Activated CD8-positive, alpha-beta memory T cell treated with anti-CD3 and anti-CD28 coated beads, Interleukin-2, amount 10 ng/mL, durations not matched to agents 7 days and 5 days (primary cell): Measurements from ENCODE around the gene MRFAP1L1. TPM values are rescaled to one million over a fixed set of nuclear protein-coding genes. Genes with fewer than 3 reads are reported as not detected.
"Not testable (repeated sequence)": the region's sequence is repeated elsewhere in the genome, so short reads cannot be mapped to it uniquely, and the experiment has no call there.

Experiments used
- ATAC-seq: fragments of 150-1000 bp; cut with Tn5 transposase; one replicate; pipeline ENCODE4 v1.10.0; 2021; ENCODE audit warnings: moderate library complexity
- CTCF ChIA-PET: fragments of 350-600 bp; sonication (Branson Sonifier 250); formaldehyde crosslinking; loops from one replicate; lab custom pipeline; 2021; ENCODE audit warnings: antibody characterized with exemption; lab: Charles Lee
- DNase-seq: peaks from one replicate; pipeline ENCODE4 v3.0.0-alpha.2; 2020
- H3K27ac Mint-ChIP-seq: one replicate; pipeline ENCODE4 v1.8.0; 2021; ENCODE audit warnings: mild to moderate bottlenecking, mixed read lengths
- H3K27me3 Mint-ChIP-seq: one replicate; pipeline ENCODE4 v1.8.0; 2021; ENCODE audit warnings: mixed read lengths
- H3K36me3 Mint-ChIP-seq: one replicate; pipeline ENCODE4 v1.8.0; 2021; ENCODE audit warnings: mild to moderate bottlenecking, mixed read lengths
- H3K4me1 Mint-ChIP-seq: one replicate; pipeline ENCODE4 v1.8.0; 2021; ENCODE audit warnings: mixed read lengths
- H3K4me3 Mint-ChIP-seq: one replicate; pipeline ENCODE4 v1.8.0; 2021; ENCODE audit warnings: mild to moderate bottlenecking, moderate library complexity, mixed read lengths
- H3K9me3 Mint-ChIP-seq: one replicate; pipeline ENCODE4 v1.8.0; 2022; ENCODE audit warnings: low read depth, mixed read lengths
- total RNA-seq, 2 experiments: library from RNA; stranded (reverse); gene quantifications; one replicate each; pipeline ENCODE4 v1.2.3, GENCODE V29; 2021

The MRFAP1L1 gene
- total RNA-seq, 2 experiments from 2014 or later: 60.7 to 61.9 TPM

DNA sequence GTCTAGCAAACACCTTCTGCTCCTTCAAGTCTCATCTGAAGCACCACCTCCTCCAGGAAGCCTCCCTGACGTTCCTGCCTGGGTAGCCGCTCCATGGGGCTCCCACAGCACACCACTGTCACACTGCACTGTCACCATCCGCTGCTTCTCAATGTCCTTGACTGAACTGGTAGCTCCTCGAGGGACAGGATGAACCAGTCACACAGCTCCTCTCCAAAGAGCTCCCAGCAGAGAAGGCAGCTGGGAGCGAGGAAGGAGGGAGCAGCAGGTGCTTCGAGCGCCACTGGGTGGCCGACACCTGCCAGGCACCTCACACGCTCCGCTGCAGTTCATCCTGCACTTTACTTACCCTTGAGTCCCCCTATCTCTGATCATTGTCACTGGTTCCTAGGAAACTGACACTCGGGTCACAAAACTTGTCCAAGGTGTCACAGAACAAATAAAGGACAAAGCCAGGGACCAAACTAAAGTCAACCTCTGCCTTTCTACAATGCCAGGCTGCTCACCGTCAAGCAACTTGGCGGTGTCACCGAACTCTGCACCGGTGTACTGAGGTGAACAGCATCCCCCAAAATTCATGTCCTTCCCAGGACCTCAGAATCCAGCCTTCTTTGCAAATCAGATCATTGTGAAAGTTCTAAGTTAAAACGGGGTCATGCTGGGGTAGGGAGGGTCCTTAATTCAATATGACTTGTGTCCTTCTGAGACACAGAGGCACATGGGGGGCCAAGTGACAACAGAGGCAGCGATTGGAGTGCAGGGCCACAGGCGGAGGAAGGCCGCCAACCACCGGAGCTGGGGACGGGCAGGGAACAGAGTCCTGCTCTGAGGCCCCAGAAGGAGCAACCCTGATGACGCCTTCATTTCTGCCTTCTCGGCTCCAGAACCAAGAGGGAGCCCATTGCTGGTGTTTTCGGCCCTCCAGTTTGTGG, 21.5 kb downstream of the MRFAP1L1 start:
- H3K4me3 Mint-ChIP-seq: peak overlapping the region; percentile 82
- H3K4me1 Mint-ChIP-seq: peaks cover 67% of the 10 kb centered on the region
- DNase-seq (no peak), ATAC-seq (no peak)
- peaks cover 10% of the 10 kb centered on the region for H3K36me3 Mint-ChIP-seq
- no peaks in the 10 kb centered on the region for H3K27me3 Mint-ChIP-seq
- CTCF ChIA-PET: interaction anchor here (0.8 to 5.6 kb wide), 7 partner anchors 11 to 185 kb away, joined by 3 to 104 read pairs (median 25); partner anchors contain the start of genes MRFAP1 and MRFAP1L1
- no peaks in the 10 kb centered on the region for H3K9me3 Mint-ChIP-seq
- peak overlapping the region; percentile 98 for H3K27ac Mint-ChIP-seq

GRCh38 chr4:6686104-6686787, 23.4 kb downstream of the MRFAP1L1 start:
- Mint-ChIP-seq H3K27ac (peak overlapping the region; percentile 49), H3K4me3 (no peak overlapping the region), H3K36me3 (peaks cover 10% of the 10 kb centered on the region), H3K4me1 (peaks cover 61% of the 10 kb centered on the region), H3K27me3 (no peaks in the 10 kb centered on the region), H3K9me3 (no peaks in the 10 kb centered on the region)
- DNase-seq: no peak
- no peak for ATAC-seq
- CTCF ChIA-PET: interaction anchor here (0.7 to 5.6 kb wide), 5 partner anchors 11 to 22 kb away, joined by 3 to 104 read pairs (median 3); partner anchors contain the start of gene MRFAP1L1

DNA sequence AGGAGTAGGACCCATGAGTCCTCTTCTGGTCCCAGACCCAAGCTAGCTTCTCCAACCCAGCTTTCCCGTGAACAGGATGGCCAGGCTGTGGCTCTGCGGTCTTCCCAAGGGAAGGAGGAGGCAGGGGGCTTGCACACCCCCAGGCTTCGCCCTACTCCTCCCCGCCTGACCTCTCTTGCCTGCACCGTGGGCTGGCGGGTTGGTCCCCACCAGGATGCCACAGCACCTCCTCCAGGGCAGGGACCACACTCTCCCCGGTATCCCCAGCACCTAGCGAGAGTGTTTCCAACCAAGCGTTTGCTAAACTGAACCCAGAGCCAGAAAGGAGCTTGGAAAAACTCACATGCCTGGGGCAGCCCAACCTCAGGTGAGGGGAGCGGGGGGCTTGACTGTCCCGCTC, 25.0 kb downstream of the MRFAP1L1 start:
- CTCF ChIA-PET: interaction anchor here (1.8 kb wide), 1 partner anchor 10 kb away, joined by 6 read pairs; no protein-coding TSS in a partner anchor
- no peak overlapping the region for H3K27ac Mint-ChIP-seq
- H3K36me3 Mint-ChIP-seq: peaks cover 25% of the 10 kb centered on the region
- no peak overlapping the region for H3K4me3 Mint-ChIP-seq
- DNase-seq (no peak), ATAC-seq (no peak)
- no peaks in the 10 kb centered on the region for H3K9me3 Mint-ChIP-seq
- H3K4me1 Mint-ChIP-seq: peaks cover 54% of the 10 kb centered on the region
- no peaks in the 10 kb centered on the region for H3K27me3 Mint-ChIP-seq

GRCh38 chr4:6682862-6683590, 26.6 kb downstream of the MRFAP1L1 start:
- CTCF ChIA-PET: interaction anchor here (0.8 to 1.7 kb wide), 3 partner anchors 8 to 19 kb away, joined by 3 to 9 read pairs (median 5); no protein-coding TSS in a partner anchor
- ATAC-seq (no peak), DNase-seq (no peak)
- H3K4me1 Mint-ChIP-seq: peaks cover 47% of the 10 kb centered on the region
- H3K4me3 Mint-ChIP-seq: no peak overlapping the region
- no peaks in the 10 kb centered on the region for H3K9me3 Mint-ChIP-seq
- no peak overlapping the region for H3K27ac Mint-ChIP-seq
- H3K27me3 Mint-ChIP-seq: no peaks in the 10 kb centered on the region
- H3K36me3 Mint-ChIP-seq: peaks cover 29% of the 10 kb centered on the region

- ATAC-seq: no peak
- Mint-ChIP-seq H3K4me1 (peaks cover 48% of the 10 kb centered on the region), H3K27me3 (no peaks in the 10 kb centered on the region), H3K9me3 (no peaks in the 10 kb centered on the region), H3K27ac (no peak overlapping the region), H3K4me3 (no peak overlapping the region), H3K36me3 (peaks cover 39% of the 10 kb centered on the region)
- no peak for DNase-seq
- CTCF ChIA-PET: interaction anchor here (0.7 to 1.9 kb wide), 12 partner anchors 9 to 39 kb away, joined by 3 to 12 read pairs (median 4); partner anchors contain the start of genes MRFAP1L1 and S100P
Measured at GRCh38 chr4:6681191-6681590, 28.5 kb downstream of the MRFAP1L1 start.

DNA sequence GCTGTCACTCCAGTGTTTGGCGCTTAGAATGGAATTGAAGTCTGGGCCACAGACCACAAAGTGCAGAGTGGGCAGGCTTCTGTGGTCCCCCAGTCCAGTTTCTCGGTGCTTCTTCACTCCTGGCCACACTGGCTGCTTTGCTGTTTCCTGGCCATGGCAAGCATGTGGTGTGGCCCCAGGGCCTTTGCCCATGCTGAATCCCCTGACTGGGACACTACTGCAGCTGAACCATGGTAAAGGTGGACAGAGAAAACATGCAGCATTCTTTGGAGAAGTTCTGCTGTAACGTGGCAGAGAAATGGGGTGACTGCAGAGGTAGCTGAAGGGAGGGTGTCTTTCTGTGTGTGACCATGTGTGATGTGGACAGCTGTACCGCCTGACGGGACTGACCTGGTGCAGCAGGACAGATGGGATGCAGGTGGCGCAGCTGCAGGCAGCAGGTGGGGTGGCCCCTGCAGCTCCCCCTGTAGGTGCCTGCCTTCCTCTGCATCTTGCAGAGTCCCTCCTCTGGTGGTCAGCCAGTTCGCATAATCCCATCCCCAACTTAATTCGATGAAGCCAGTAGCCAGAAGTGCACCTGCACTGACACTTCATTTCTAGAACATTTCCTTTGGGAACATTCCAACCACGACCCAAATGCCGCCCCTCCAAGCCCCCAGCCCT, 29.2 kb downstream of the MRFAP1L1 start:
- H3K36me3 Mint-ChIP-seq: peaks cover 46% of the 10 kb centered on the region
- CTCF ChIA-PET: interaction anchor here (0.6 to 1.9 kb wide), 11 partner anchors 9 to 403 kb away, joined by 3 to 12 read pairs (median 3); partner anchors contain the start of genes MRFAP1L1 and S100P
- H3K27ac Mint-ChIP-seq: peak overlapping the region; percentile 38
- no peaks in the 10 kb centered on the region for H3K27me3 Mint-ChIP-seq
- peaks cover 52% of the 10 kb centered on the region for H3K4me1 Mint-ChIP-seq
- H3K9me3 Mint-ChIP-seq: no peaks in the 10 kb centered on the region
- DNase-seq (no peak), ATAC-seq (no peak)
- H3K4me3 Mint-ChIP-seq: no peak overlapping the region

- CTCF ChIA-PET: interaction anchor here (2.3 to 6.9 kb wide), 8 partner anchors 12 to 394 kb away, joined by 13 to 104 read pairs (median 43); partner anchors contain the start of genes BLOC1S4, MRFAP1L1 and S100P
- DNase-seq: no peak
Measured at GRCh38 chr4:6676722-6677558, 32.7 kb downstream of the MRFAP1L1 start.

DNA sequence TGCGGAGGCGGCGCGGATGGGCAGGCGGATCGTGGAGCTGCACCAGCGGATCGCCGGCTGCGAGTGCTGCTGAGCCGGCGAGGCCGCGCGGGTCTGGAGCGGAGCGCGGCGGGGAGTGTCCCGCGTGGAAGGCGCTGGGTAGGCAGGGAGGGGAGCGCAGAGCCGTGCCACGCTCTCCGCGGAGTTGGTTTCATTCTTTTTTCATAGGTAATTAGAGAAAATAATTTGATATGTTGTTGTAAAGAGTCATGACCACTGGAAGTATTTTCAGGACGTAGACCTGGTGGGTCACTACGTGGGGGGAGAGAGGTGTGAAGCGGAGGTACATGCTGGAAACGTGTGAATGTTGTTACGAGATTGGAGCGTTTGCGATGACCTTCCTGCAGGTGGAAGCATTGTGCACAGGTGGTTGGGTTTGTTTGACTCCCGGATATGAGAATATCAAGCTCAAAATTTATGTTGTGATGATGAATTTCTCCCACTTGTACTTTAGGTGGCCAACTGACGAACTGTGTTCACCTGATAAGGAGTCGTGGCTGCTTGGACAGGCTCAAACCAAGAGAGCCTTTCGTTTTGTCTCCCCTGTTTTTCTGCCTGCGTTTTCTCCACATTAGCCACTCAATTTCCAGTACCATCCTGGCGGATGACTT, 35.0 kb downstream of the MRFAP1L1 start:
- Mint-ChIP-seq H3K4me1 (peaks cover 49% of the 10 kb centered on the region), H3K4me3 (peak overlapping the region; percentile 91), H3K27me3 (no peaks in the 10 kb centered on the region), H3K27ac (peak overlapping the region; percentile 98), H3K36me3 (peaks cover 41% of the 10 kb centered on the region), H3K9me3 (no peaks in the 10 kb centered on the region)
- peak; percentile 82 for DNase-seq
- peak; percentile 43 for ATAC-seq
- CTCF ChIA-PET: interaction anchor here (0.7 to 6.9 kb wide), 20 partner anchors 9 to 396 kb away, joined by 3 to 104 read pairs (median 11); partner anchors contain the start of genes BLOC1S4, GRPEL1, MRFAP1 and MRFAP1L1

More at GRCh38 chr4:6676722-6677558, 32.7 kb downstream of the MRFAP1L1 start:
- ATAC-seq: no peak
- no peaks in the 10 kb centered on the region for H3K9me3 Mint-ChIP-seq
- H3K4me1 Mint-ChIP-seq: peaks cover 58% of the 10 kb centered on the region
- H3K27ac Mint-ChIP-seq: peak overlapping the region; percentile 98
- peak overlapping the region; percentile 91 for H3K4me3 Mint-ChIP-seq
- H3K36me3 Mint-ChIP-seq: peaks cover 55% of the 10 kb centered on the region
- H3K27me3 Mint-ChIP-seq: no peaks in the 10 kb centered on the region

DNA sequence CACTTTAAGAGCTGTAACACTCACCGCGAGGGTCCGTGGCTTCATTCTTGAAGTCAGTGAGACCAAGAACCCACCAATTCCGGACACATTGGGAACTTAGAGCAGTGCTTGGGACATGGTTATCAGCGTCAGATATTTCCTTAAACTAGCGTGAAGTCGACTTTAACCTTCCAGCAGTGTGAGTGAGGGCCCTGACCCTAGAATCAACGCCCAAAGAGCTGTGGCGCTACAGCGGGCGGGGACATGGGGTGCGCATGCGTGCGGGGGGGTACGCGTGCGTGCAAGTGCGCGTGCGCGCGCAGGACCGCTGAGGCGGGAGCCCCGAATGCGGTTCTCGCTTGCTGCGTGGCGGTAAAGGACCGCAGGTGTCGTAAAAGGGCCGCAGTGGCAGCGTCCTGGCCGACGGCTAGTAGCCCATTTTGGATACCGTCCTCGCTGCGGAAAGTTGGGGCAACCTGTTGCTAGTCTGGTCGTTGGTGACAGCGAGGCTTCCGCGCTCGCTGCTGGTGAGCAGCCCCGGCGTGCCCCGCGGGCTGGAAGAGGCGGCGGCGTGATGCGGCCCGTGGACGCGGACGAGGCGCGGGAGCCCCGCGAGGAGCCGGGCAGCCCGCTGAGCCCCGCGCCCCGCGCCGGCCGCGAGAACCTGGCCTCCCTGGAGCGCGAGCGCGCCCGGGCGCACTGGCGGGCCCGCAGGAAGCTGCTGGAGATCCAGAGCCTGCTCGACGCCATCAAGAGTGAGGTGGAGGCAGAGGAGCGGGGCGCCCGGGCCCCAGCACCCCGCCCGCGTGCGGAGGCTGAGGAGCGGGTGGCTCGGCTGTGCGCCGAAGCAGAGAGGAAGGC, 35.8 kb downstream of the MRFAP1L1 start:
- H3K9me3 Mint-ChIP-seq: no peaks in the 10 kb centered on the region
- peaks cover 38% of the 10 kb centered on the region for H3K36me3 Mint-ChIP-seq
- DNase-seq (peak; percentile 96), ATAC-seq (peak; percentile 79)
- H3K4me3 Mint-ChIP-seq: peak overlapping the region; percentile 91
- CTCF ChIA-PET: interaction anchor here (1.0 to 6.9 kb wide), 19 partner anchors 9 to 397 kb away, joined by 3 to 104 read pairs (median 13); partner anchors contain the start of genes BLOC1S4, GRPEL1, MRFAP1 and MRFAP1L1
- no peaks in the 10 kb centered on the region for H3K27me3 Mint-ChIP-seq
- H3K4me1 Mint-ChIP-seq: peaks cover 47% of the 10 kb centered on the region
- H3K27ac Mint-ChIP-seq: peak overlapping the region; percentile 98

DNA sequence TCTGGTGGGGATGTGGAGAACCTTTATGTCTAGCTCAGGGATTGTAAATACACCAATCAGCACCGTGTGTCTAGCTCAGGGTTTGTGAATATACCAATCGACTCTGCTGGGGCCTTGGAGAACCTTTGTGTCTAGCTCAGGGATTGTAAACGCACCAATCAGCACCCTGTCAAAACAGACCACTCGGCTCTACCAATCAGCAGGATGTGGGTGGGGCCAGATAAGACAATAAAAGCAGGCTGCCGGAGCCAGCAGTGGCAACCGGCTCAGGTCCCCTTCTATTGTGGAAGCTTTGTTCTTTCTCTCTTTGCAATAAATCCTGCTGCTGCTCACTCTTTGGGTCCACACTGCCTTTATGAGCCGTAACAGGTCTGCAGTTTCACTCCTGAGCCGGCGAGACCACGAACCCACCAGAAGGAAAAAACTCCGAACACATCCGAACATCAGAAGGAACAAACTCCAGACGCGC, 36.4 kb downstream of the MRFAP1L1 start:
- DNase-seq: peak; percentile 69
- CTCF ChIA-PET: interaction anchor here (1.4 to 6.9 kb wide), 11 partner anchors 10 to 398 kb away, joined by 5 to 104 read pairs (median 16); partner anchors contain the start of genes BLOC1S4, MRFAP1 and TADA2B

More for the DNA sequence above, 36.4 kb downstream of the MRFAP1L1 start:
- Mint-ChIP-seq H3K27ac (peak overlapping the region; percentile 98), H3K36me3 (peaks cover 32% of the 10 kb centered on the region), H3K4me3 (peak overlapping the region; percentile 91), H3K4me1 (peaks cover 40% of the 10 kb centered on the region)
- H3K27me3 Mint-ChIP-seq, H3K9me3 Mint-ChIP-seq, ATAC-seq: not testable (repeated sequence)
